H1 (cell line): ENCODE results near the gene IL6ST. TPM values are rescaled to one million over a fixed set of nuclear protein-coding genes. Genes with fewer than 3 reads are reported as not detected.
"Not testable (repeated sequence)": the region's sequence is repeated elsewhere in the genome, so short reads cannot be mapped to it uniquely, and the experiment has no call there.

Experiments
- CTCF ChIA-PET: fragments of 300-600 bp; sonication (Branson Sonifier 250); formaldehyde crosslinking; loops from one replicate; lab custom pipeline; 2021; ENCODE audit not compliant: partially characterized antibody; lab: Charles Lee
- POLR2A ChIA-PET: fragments of 300-600 bp; sonication (Branson Sonifier 250); formaldehyde crosslinking; loops from one replicate; lab custom pipeline; 2021; ENCODE audit warnings: inconsistent platforms; ENCODE audit not compliant: partially characterized antibody; lab: Charles Lee
- DNase-seq, 2 experiments: peaks; one replicate each; pipeline versions ENCODE4 v3.0.0 to v3.0.0-alpha.2; 2010 to 2022; ENCODE audit warnings: low spot score in 2 of 2, low read depth in 1 of 2, mixed read lengths in 1 of 2
- FAIRE-seq: peaks from 2 replicates; lab custom pipeline; 2011; peaks lifted over from hg19 to GRCh38; lab: Jason Lieb, UNC
- H2AFZ ChIP-seq: 2 replicates; pipeline ENCODE4 v1.8.1; 2012; ENCODE audit warnings: low read length, inconsistent platforms
- H2AK5ac ChIP-seq: 2 replicates; pipeline ENCODE4 v1.6.1; 2013; ENCODE audit warnings: low read depth, low read length
- H2BK120ac ChIP-seq: replicated peaks from 2 replicates; pipeline ENCODE3; 2013; ENCODE audit warnings: low read depth, low read length, inconsistent platforms
- H2BK12ac ChIP-seq: 2 replicates; pipeline ENCODE4 v1.6.1; 2013; ENCODE audit warnings: low read depth, low read length
- H2BK15ac ChIP-seq: 2 replicates; pipeline ENCODE4 v1.6.1; 2013; ENCODE audit warnings: low read length
- H2BK20ac ChIP-seq: 2 replicates; pipeline ENCODE4 v1.6.1; 2013; ENCODE audit warnings: low read length
- H2BK5ac ChIP-seq: 2 replicates; pipeline ENCODE4 v1.6.1; 2013; ENCODE audit warnings: low read depth, low read length
- H3K14ac ChIP-seq: 2 replicates; pipeline ENCODE4 v1.6.1; 2013; ENCODE audit warnings: inconsistent platforms; ENCODE audit not compliant: insufficient read length
- H3K18ac ChIP-seq: 2 replicates; pipeline ENCODE4 v1.6.1; 2013; ENCODE audit warnings: low read length; ENCODE audit errors: extremely low read depth
- H3K23ac ChIP-seq: 2 replicates; pipeline ENCODE4 v1.6.1; 2013; ENCODE audit warnings: inconsistent platforms; ENCODE audit not compliant: insufficient read length
- H3K23me2 ChIP-seq: 2 replicates; pipeline ENCODE4 v1.6.1; 2013; ENCODE audit warnings: low read depth, low read length
- H3K27ac ChIP-seq: 2 replicates; pipeline ENCODE4 v1.6.1; 2011; ENCODE audit warnings: low read depth, low read length, inconsistent platforms
- H3K27me3 ChIP-seq, 4 experiments: replicated peaks in 1 of 4; 1 replicate in 1 of 4; 2 replicates in 3 of 4; pipeline versions ENCODE4 v1.6.1 to v1.8.1; 2011 to 2013; ENCODE audit warnings: low read length in 3 of 4, mild to moderate bottlenecking in 3 of 4, inconsistent platforms in 2 of 4, mixed read lengths in 2 of 4, moderate library complexity in 1 of 4; ENCODE audit not compliant: control insufficient read depth in 3 of 4, insufficient read depth in 3 of 4; ENCODE audit errors: extremely low read depth in 1 of 4
- H3K36me3 ChIP-seq, 4 experiments: 2 replicates each; pipeline versions ENCODE4 v1.6.1 to v1.8.1; 2011 to 2013; ENCODE audit warnings: mild to moderate bottlenecking in 4 of 4, low read length in 3 of 4, moderate library complexity in 2 of 4, control low read depth in 1 of 4, inconsistent platforms in 1 of 4; ENCODE audit not compliant: insufficient read depth in 4 of 4, control insufficient read depth in 2 of 4
- H3K4ac ChIP-seq: replicated peaks from 2 replicates; pipeline ENCODE3; 2013; ENCODE audit warnings: low read length, low read depth, mixed read lengths, inconsistent platforms; ENCODE audit not compliant: insufficient read length
- H3K4me1 ChIP-seq, 4 experiments: replicated peaks in 1 of 4; 1 replicate in 1 of 4; 2 replicates in 3 of 4; pipeline versions ENCODE4 v1.6.1 to v1.8.1; 2011 to 2013; ENCODE audit warnings: low read length in 3 of 4, inconsistent platforms in 2 of 4, mixed read lengths in 1 of 4; ENCODE audit not compliant: insufficient read depth in 4 of 4, control insufficient read depth in 3 of 4
- H3K4me2 ChIP-seq, 2 experiments: 2 replicates each; pipeline versions ENCODE4 v1.6.1 to v1.8.1; 2011 to 2013; ENCODE audit warnings: low read depth in 2 of 2, low read length in 2 of 2, control low read depth in 1 of 2, inconsistent platforms in 1 of 2, mild to moderate bottlenecking in 1 of 2; ENCODE audit not compliant: insufficient read depth in 1 of 2
- H3K4me3 ChIP-seq, 4 experiments: fragments of 200-600, 300-600 bp in 1 of 4; sonication (generic), shearing (Covaris generic), sonication (Bioruptor Twin) in 1 of 4; 2 replicates each; pipeline versions ENCODE4 v1.5.1 to v1.8.1; 2011 to 2016; ENCODE audit warnings: low read length in 4 of 4, low read depth in 3 of 4, control low read depth in 2 of 4, inconsistent platforms in 2 of 4, mild to moderate bottlenecking in 2 of 4, mixed read lengths in 1 of 4, moderate library complexity in 1 of 4; ENCODE audit not compliant: insufficient read depth in 2 of 4; ENCODE audit errors: extremely low read depth in 1 of 4
- H3K56ac ChIP-seq: replicated peaks from 2 replicates; pipeline ENCODE3; 2013; ENCODE audit warnings: low read depth, mild to moderate bottlenecking, mixed read lengths, low read length, inconsistent platforms; ENCODE audit not compliant: insufficient read length
- H3K79me1 ChIP-seq: 2 replicates; pipeline ENCODE4 v1.6.1; 2013; ENCODE audit warnings: low read depth, low read length, control low read depth
- H3K79me2 ChIP-seq, 2 experiments: 2 replicates each; pipeline versions ENCODE4 v1.6.1 to v1.8.1; 2012 to 2013; ENCODE audit warnings: low read length in 2 of 2, mild to moderate bottlenecking in 2 of 2, inconsistent platforms in 1 of 2; ENCODE audit not compliant: insufficient read depth in 2 of 2, control insufficient read depth in 1 of 2
- H3K9ac ChIP-seq, 4 experiments: replicated peaks in 1 of 4; 1 replicate in 1 of 4; 2 replicates in 3 of 4; pipeline versions ENCODE4 v1.6.1 to v1.8.1; 2011 to 2013; ENCODE audit warnings: low read depth in 3 of 4, low read length in 3 of 4, control low read depth in 2 of 4, mild to moderate bottlenecking in 2 of 4, moderate library complexity in 2 of 4, inconsistent platforms in 1 of 4; ENCODE audit errors: extremely low read depth in 1 of 4
- H3K9me3 ChIP-seq, 2 experiments: 2 replicates each; pipeline versions ENCODE4 v1.6.1 to v1.8.1; 2012 to 2013; ENCODE audit warnings: mild to moderate bottlenecking in 2 of 2, moderate library complexity in 2 of 2, control low read depth in 1 of 2, inconsistent platforms in 1 of 2, low read depth in 1 of 2, low read length in 1 of 2, mixed read lengths in 1 of 2; ENCODE audit not compliant: insufficient read depth in 2 of 2
- H4K20me1 ChIP-seq, 2 experiments: replicated peaks in 1 of 2; 2 replicates each; pipeline versions ENCODE3 to v1.8.1; 2011 to 2013; ENCODE audit warnings: inconsistent platforms in 2 of 2, low read length in 2 of 2, mild to moderate bottlenecking in 1 of 2; ENCODE audit not compliant: insufficient read depth in 2 of 2, control insufficient read depth in 1 of 2
- H4K5ac ChIP-seq: 2 replicates; pipeline ENCODE4 v1.6.1; 2013; ENCODE audit warnings: low read length, low read depth, mixed read lengths, inconsistent platforms; ENCODE audit not compliant: insufficient read length
- H4K8ac ChIP-seq: 2 replicates; pipeline ENCODE4 v1.8.0; 2013; ENCODE audit warnings: mild to moderate bottlenecking, moderate library complexity, low read length, inconsistent platforms; ENCODE audit not compliant: insufficient read depth; ENCODE audit errors: extremely low read depth
- H4K91ac ChIP-seq: replicated peaks from 2 replicates; pipeline ENCODE3; 2013; ENCODE audit warnings: low read length, mixed read lengths, inconsistent platforms; ENCODE audit not compliant: insufficient read length
- WGBS, 2 experiments: shearing (Covaris generic) in 1 of 2; methylation state at CpG; one replicate each; pipeline versions ENCODE4 v1.1.6 to v1.1.7; 2013 to 2015; ENCODE audit warnings: low lambda C conversion rate in 2 of 2, mixed read lengths in 2 of 2, inconsistent platforms in 1 of 2, low coverage in 1 of 2, missing lambda C conversion rate in 1 of 2; ENCODE audit not compliant: insufficient replicate concordance in 2 of 2, insufficient coverage in 1 of 2, insufficient read length in 1 of 2; ENCODE audit errors: extremely low coverage in 1 of 2, missing lambda C conversion rate in 1 of 2; 5-methylcytosine and 5-hydroxymethylcytosine counted together
- polyA plus RNA-seq, 7 experiments: library from polyadenylated mRNA; depleted of rRNA in 3 of 7; stranded (reverse) in 5 of 7; unstranded in 2 of 7; fragments of >200 nt in 5 of 7; fragments of 200-250 nt in 2 of 7; gene quantifications; 1 replicate in 5 of 7; 2 replicates in 1 of 7; 4 replicates in 1 of 7; pipeline versions ENCODE4 v1.2.1 to v1.2.3, GENCODE V29; 2011 to 2013; ENCODE audit warnings: missing spikeins in 2 of 7, mixed read lengths in 2 of 7
- total RNA-seq: library from RNA; stranded (reverse); fragmentation: NEBNext Ultra II Directional; extraction: Animal tissue kit (Norgen Biotek cat#: 25700); gene quantifications from 2 replicates; pipeline ENCODE4 v1.2.1, GENCODE V29; 2021

The IL6ST gene
- total and polyA plus RNA-seq, 2 of the 8 experiments (the other 6 are each of a cell fraction or from before 2014, with no cell fraction given) = 1.4 to 11.1 TPM

- DNase-seq, H3K79me1 ChIP-seq, H4K5ac ChIP-seq, CTCF ChIA-PET, H4K91ac ChIP-seq, H3K27ac ChIP-seq, H3K9ac ChIP-seq, FAIRE-seq, H3K18ac ChIP-seq, H3K79me2 ChIP-seq, H3K36me3 ChIP-seq, H3K56ac ChIP-seq, H2AK5ac ChIP-seq, H2AFZ ChIP-seq, H2BK20ac ChIP-seq, POLR2A ChIA-PET, H4K8ac ChIP-seq, H3K23me2 ChIP-seq, H3K9me3 ChIP-seq, H3K23ac ChIP-seq, H3K4me1 ChIP-seq, H2BK12ac ChIP-seq, H3K4ac ChIP-seq, H3K27me3 ChIP-seq, H3K14ac ChIP-seq, H4K20me1 ChIP-seq, H2BK15ac ChIP-seq, H2BK120ac ChIP-seq, H3K4me2 ChIP-seq, H3K4me3 ChIP-seq, H2BK5ac ChIP-seq: not testable (repeated sequence)
- WGBS, 2 experiments = 90% methylated on average over 2 of the region's 21 CpGs; no CpG with 5 or more reads in 1 of the 2 experiments
Measured at GRCh38 chr5:56035394-56035793, 40.6 kb upstream of the IL6ST start.

DNA sequence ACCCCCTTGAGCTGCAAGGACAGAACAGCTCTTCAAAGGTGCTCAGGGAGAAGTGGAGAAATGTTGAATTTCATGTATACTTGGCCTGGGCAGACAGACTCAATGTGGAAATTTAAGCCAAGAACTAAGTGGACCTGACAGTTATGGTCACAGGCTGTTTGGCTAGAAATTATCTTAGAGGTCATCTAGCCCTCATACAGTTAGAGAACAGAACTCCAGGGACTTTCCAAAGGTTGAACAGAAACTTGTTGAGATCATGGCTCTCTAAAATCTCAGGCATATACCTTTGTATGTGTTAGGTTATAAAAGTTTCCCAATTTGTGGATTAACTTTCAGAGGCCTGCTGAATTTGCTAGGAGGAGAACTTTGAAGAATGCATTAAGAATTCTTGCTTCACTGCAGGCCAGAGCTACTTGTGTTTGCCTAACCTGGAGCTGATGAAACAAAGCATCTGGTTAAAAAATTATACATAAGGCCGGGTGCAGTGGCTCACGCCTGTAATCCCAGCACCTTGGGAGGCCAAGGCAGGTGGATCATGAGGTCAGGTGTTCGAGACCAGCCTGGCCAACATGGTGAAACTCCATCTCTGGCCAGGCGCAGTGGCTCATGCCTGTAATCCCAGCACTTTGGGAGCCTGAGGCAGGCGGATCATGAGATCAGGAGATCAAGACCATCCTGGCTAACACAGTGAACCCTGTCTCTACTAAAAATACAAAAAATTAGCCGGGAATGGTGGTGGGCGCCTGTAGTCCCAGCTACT lies 35.3 kb upstream of the IL6ST start:
- 93% methylated on average over 5 of the region's 7 CpGs; no CpG with 5 or more reads in 1 of the 2 experiments for WGBS, 2 experiments
- H2BK5ac ChIP-seq, H4K91ac ChIP-seq, H3K27ac ChIP-seq, H4K20me1 ChIP-seq, CTCF ChIA-PET, H3K4me1 ChIP-seq, H4K5ac ChIP-seq, H2BK20ac ChIP-seq, H3K9me3 ChIP-seq, H3K4me3 ChIP-seq, H3K4me2 ChIP-seq, H3K36me3 ChIP-seq, H3K18ac ChIP-seq, H3K9ac ChIP-seq, H4K8ac ChIP-seq, H3K56ac ChIP-seq, H2BK15ac ChIP-seq, H3K79me2 ChIP-seq, H3K27me3 ChIP-seq, H2AK5ac ChIP-seq, DNase-seq, H2AFZ ChIP-seq, H3K4ac ChIP-seq, H3K79me1 ChIP-seq, H3K23ac ChIP-seq, H3K14ac ChIP-seq, H3K23me2 ChIP-seq, FAIRE-seq, POLR2A ChIA-PET, H2BK12ac ChIP-seq, H2BK120ac ChIP-seq: not testable (repeated sequence)
